Endothelial cell of umbilical vein (primary cell): ENCODE data around the gene LRRC70. TPM values are rescaled to one million over a fixed set of nuclear protein-coding genes. Genes with fewer than 3 reads are reported as not detected.

Source experiments
- BruUV-seq: library from RNA; stranded (reverse); fragments of 400-500 nt; replicated peaks from 2 replicates; lab custom pipeline; 2021; lab: Mats Ljungman, UMichigan
- CTCF ChIA-PET: fragments of 300-600, 350-600 bp; sonication (Branson Sonifier 250); formaldehyde crosslinking; loops from one replicate; lab custom pipeline; 2021; ENCODE audit warnings: antibody characterized with exemption, inconsistent platforms; lab: Charles Lee
- POLR2A ChIA-PET: fragments of 300-600, 350-600 bp; sonication (Branson Sonifier 250); formaldehyde crosslinking; loops from one replicate; lab custom pipeline; 2021; ENCODE audit warnings: antibody characterized with exemption, inconsistent platforms; lab: Charles Lee
- DNase-seq: peaks from one replicate; pipeline ENCODE4 v3.0.0-alpha.2; 2011; ENCODE audit warnings: low read depth, low spot score
- FAIRE-seq: peaks from 2 replicates; lab custom pipeline; 2011; peaks lifted over from hg19 to GRCh38; lab: Jason Lieb, UNC
- H2AFZ ChIP-seq: 2 replicates; pipeline ENCODE4 v1.6.0; 2012; ENCODE audit warnings: low read depth, low read length, control low read depth, inconsistent platforms
- H3K27ac ChIP-seq: 2 replicates; pipeline ENCODE4 v1.5.1; 2011; ENCODE audit warnings: low read depth, mild to moderate bottlenecking, control low read depth, low read length, moderate library complexity; ENCODE audit not compliant: insufficient read depth
- H3K27me3 ChIP-seq, 2 experiments: 2 replicates each; pipeline versions ENCODE4 v1.6.0 to v1.6.1; 2011; ENCODE audit warnings: low read length in 2 of 2, mixed read lengths in 1 of 2; ENCODE audit not compliant: control insufficient read depth in 2 of 2, insufficient read depth in 2 of 2
- H3K36me3 ChIP-seq, 2 experiments: 2 replicates in 1 of 2; 3 replicates in 1 of 2; pipeline ENCODE4 v1.5.1; 2011; ENCODE audit warnings: low read length in 2 of 2, mild to moderate bottlenecking in 1 of 2, moderate library complexity in 1 of 2; ENCODE audit not compliant: control insufficient read depth in 2 of 2, insufficient read depth in 2 of 2; ENCODE audit errors: extremely low read depth in 1 of 2
- H3K4me1 ChIP-seq: 3 replicates; pipeline ENCODE4 v1.5.1; 2011; ENCODE audit warnings: mild to moderate bottlenecking, low read length; ENCODE audit not compliant: control insufficient read depth, insufficient read depth; ENCODE audit errors: extremely low read depth
- H3K4me2 ChIP-seq: 2 replicates; pipeline ENCODE4 v1.6.1; 2011; ENCODE audit warnings: low read length, control low read depth, mixed read lengths; ENCODE audit not compliant: insufficient read depth
- H3K4me3 ChIP-seq, 3 experiments: fragments of 200-600 bp in 1 of 3; sonication (generic), shearing (Covaris generic) in 1 of 3; replicated peaks in 1 of 3; 2 replicates each; pipeline ENCODE4 v1.5.1; 2011 to 2016; ENCODE audit warnings: control low read depth in 3 of 3, low read length in 3 of 3, mild to moderate bottlenecking in 2 of 3, inconsistent platforms in 1 of 3, low read depth in 1 of 3, moderate library complexity in 1 of 3; ENCODE audit not compliant: insufficient read depth in 1 of 3
- H3K79me2 ChIP-seq: 2 replicates; pipeline ENCODE4 v1.6.0; 2012; ENCODE audit warnings: low read length, inconsistent platforms; ENCODE audit not compliant: control insufficient read depth, insufficient read depth
- H3K9ac ChIP-seq: replicated peaks from 2 replicates; pipeline ENCODE3; 2011; ENCODE audit warnings: low read length, control low read depth; ENCODE audit not compliant: insufficient read depth; ENCODE audit errors: extremely low read depth
- H3K9me1 ChIP-seq: replicated peaks from 3 replicates; pipeline ENCODE4 v1.6.0; 2011; ENCODE audit warnings: mild to moderate bottlenecking, low read length; ENCODE audit not compliant: control insufficient read depth, insufficient read depth; ENCODE audit errors: extremely low read depth
- H3K9me3 ChIP-seq: replicated peaks from 2 replicates; pipeline ENCODE4 v1.5.1; 2012; ENCODE audit warnings: low read length, inconsistent platforms; ENCODE audit not compliant: control insufficient read depth, insufficient read depth
- H4K20me1 ChIP-seq: replicated peaks from 2 replicates; pipeline ENCODE3; 2011; ENCODE audit warnings: mild to moderate bottlenecking, low read length; ENCODE audit not compliant: control insufficient read depth, insufficient read depth; ENCODE audit errors: extremely low read depth
- CTCF ChIP-seq, 2 donors: IDR thresholded peaks; 1 replicate in 1 of 2; 2 replicates in 1 of 2; pipeline ENCODE4 v1.5.1; 2011; ENCODE audit warnings: low read length in 2 of 2, mild to moderate bottlenecking in 2 of 2, moderate library complexity in 2 of 2, control low read depth in 1 of 2, inconsistent platforms in 1 of 2, low read depth in 1 of 2; ENCODE audit not compliant: insufficient read depth in 1 of 2; ENCODE audit errors: extremely low read depth in 1 of 2
- EZH2 ChIP-seq: IDR thresholded peaks from 2 replicates; pipeline ENCODE4 v1.6.1; 2012; ENCODE audit warnings: borderline replicate concordance, low read depth, mild to moderate bottlenecking, moderate library complexity, low read length, inconsistent platforms; ENCODE audit not compliant: severe bottlenecking
- FOS ChIP-seq: IDR thresholded peaks from 2 replicates; pipeline ENCODE4 v1.6.1; 2011; ENCODE audit warnings: mild to moderate bottlenecking, low read length, moderate library complexity, borderline replicate concordance; ENCODE audit not compliant: insufficient read depth
- GATA2 ChIP-seq: IDR thresholded peaks from 2 replicates; pipeline ENCODE4 v1.7.0; 2011; ENCODE audit warnings: low read depth, mild to moderate bottlenecking, moderate library complexity, mixed read lengths, low read length; ENCODE audit not compliant: insufficient read length, insufficient read depth
- JUN ChIP-seq: IDR thresholded peaks from 2 replicates; pipeline ENCODE4 v1.6.1; 2011; ENCODE audit warnings: borderline replicate concordance, low read depth; ENCODE audit not compliant: insufficient read length, insufficient read depth
- MAX ChIP-seq: IDR thresholded peaks from 2 replicates; pipeline ENCODE4 v1.6.1; 2011; ENCODE audit not compliant: insufficient read depth, insufficient read length
- MYC ChIP-seq: IDR thresholded peaks from one replicate; pipeline ENCODE4 v1.6.1; 2011; ENCODE audit warnings: mild to moderate bottlenecking, low read depth, low read length
- POLR2A ChIP-seq: IDR thresholded peaks from 2 replicates; pipeline ENCODE4 v1.6.1; 2012; ENCODE audit warnings: low read depth, mild to moderate bottlenecking, control low read depth, low read length
- POLR2AphosphoS5 ChIP-seq: IDR thresholded peaks from 2 replicates; pipeline ENCODE4 v1.6.1; 2012; ENCODE audit warnings: low read depth, mild to moderate bottlenecking, control low read depth, low read length, moderate library complexity; ENCODE audit not compliant: insufficient read depth
- dilution Hi-C: fragments of 300-500 bp; cut with MboI; formaldehyde crosslinking; loops from one replicate; pipeline ENCODE4 v1.15.0; 2019; ENCODE audit warnings: low sequenced_read_pairs; ENCODE audit not compliant: extremely low pct_ligation_motif_present
- intact Hi-C: fragments of 100-400 bp; cut with micrococcal nuclease; formaldehyde crosslinking; loops from one replicate; pipeline ENCODE4 v1.10.0; 2022
- polyA plus RNA-seq, 4 experiments: library from polyadenylated mRNA; depleted of rRNA in 3 of 4; stranded (reverse) in 3 of 4; unstranded in 1 of 4; fragments of >200 nt; gene quantifications; 2 replicates each; pipeline versions ENCODE4 v1.2.1 to v1.2.3, GENCODE V29; 2011 to 2012; ENCODE audit warnings: missing spikeins in 1 of 4
- total RNA-seq: library from RNA; stranded (reverse); gene quantifications from 2 replicates; pipeline ENCODE4 v1.2.3, GENCODE V29; 2021

LRRC70 gene
- total and polyA plus RNA-seq, 2 donors (not counting 3 experiments of a cell fraction or from before 2014, with no cell fraction given): 24.5 to 32.6 TPM

GRCh38 chr5:62561896-62562295 lies 16.7 kb upstream of the LRRC70 start:
- H3K4me1 ChIP-seq: no peaks in the 10 kb centered on the region
- no peak overlapping the region for H3K4me3 ChIP-seq
- H3K36me3 ChIP-seq: no peaks in the 10 kb centered on the region
- no peak overlapping the region for H3K27ac ChIP-seq
- dilution Hi-C loops: no loop called here
- BruUV-seq: no TSS peak
- DNase-seq: no peak
- H3K4me2 ChIP-seq: no peak overlapping the region
- POLR2A ChIA-PET: no interaction called here
- no peaks in the 10 kb centered on the region for H4K20me1 ChIP-seq
- TF ChIP-seq JUN (no peak), MAX (no peak), MYC (no peak), POLR2AphosphoS5 (no peak), EZH2 (no peak), GATA2 (no peak), POLR2A (no peak), FOS (no peak), CTCF (IDR thresholded peaks at IDR 0.05; ENCODE audit: extremely low read depth in 1 of 2, insufficient read depth in 1 of 2, low read depth in 1 of 2, low read length in 2 of 2) (no peak)
- CTCF ChIA-PET: no interaction called here
- no peak overlapping the region for H2AFZ ChIP-seq
- H3K9ac ChIP-seq: no peak overlapping the region
- no peaks in the 10 kb centered on the region for H3K9me1 ChIP-seq
- FAIRE-seq: no peak
- H3K79me2 ChIP-seq: no peaks in the 10 kb centered on the region
- no peaks in the 10 kb centered on the region for H3K27me3 ChIP-seq
- intact Hi-C loops: no loop called here
- H3K9me3 ChIP-seq: no peaks in the 10 kb centered on the region
